Stimulated activated CD8-positive, alpha-beta memory T cell treated with anti-CD3 and anti-CD28 coated beads, Interleukin-4, amount 100 ng/mL, for 4 hours (primary cell): ENCODE measurements around the gene PDHX.
"Not testable (repeated sequence)": the region's sequence is repeated elsewhere in the genome, so short reads cannot be mapped to it uniquely, and the experiment has no call there.

Source experiments
- DNase-seq, 2 donors: peaks; one replicate each; pipeline ENCODE4 v3.0.0-alpha.2; 2020; ENCODE audit warnings: low read depth in 2 of 2, low spot score in 1 of 2

PDHX gene

DNA sequence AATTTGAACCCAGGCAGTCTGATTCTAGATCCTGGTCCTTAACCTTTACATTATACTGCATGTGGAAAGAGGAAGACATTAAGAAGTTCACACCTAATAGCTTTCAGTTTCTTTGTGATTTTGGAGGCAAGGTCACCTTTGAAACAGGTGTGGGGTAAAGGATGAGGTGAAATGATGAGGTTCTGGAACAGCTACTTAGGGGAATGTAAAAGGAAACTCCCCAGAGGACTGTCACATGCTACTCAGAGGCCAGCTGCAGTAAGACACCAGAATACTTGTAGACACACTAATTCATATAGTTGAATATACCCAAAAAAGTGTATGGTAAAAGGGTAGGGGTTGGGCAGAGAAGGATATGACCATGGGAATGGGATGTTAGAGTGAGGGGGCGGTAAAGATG, 5.6 kb upstream of the PDHX start:
- no peak for DNase-seq

DNA sequence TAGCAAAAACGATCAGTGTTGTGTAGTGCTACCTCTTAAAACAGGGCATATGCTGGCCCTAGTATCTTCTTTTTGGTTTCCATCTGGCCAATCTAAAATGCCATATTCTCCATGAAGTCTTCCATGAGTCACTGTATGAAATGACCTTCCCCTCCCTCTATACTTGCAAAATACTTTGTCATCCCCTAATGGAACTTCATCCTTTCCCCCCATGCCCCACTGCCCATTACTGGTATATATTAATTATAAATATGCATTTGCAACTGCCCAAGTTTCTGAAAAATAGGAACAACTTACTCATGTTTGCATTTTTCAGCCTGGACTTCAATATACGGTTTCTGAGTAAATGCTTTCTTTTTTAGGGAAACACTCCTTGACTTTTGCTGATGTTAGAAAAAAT, 4.7 kb upstream of the PDHX start:
- DNase-seq = no peak

GRCh38 chr11:34913556-34913955, 2.9 kb upstream of the PDHX start:
- not testable (repeated sequence) for DNase-seq

- no peak for DNase-seq
Observed at GRCh38 chr11:34915136-34916014, 1.0 kb upstream of the PDHX start.

GRCh38 chr11:34916843-34917770, 689 bp downstream of the PDHX start:
- no peak for DNase-seq

DNA sequence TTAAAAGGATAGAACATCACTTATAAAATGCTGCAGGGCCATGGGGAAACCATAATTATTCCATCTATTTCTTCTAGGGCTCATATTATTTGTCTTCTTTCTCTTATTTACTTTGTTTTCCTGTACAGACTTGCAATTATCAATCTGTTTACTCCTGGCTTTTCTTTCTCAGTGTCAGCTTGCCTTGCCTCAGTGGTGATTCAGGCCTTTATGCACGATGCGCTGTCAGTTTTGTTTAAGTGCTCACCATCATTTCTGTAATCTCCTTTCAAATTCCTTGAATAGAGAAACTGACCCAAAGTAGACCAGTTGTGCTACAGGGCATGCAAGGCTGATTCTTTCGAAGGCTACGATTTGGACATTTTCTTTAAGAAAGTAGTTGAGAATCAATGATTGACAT, 4.7 kb downstream of the PDHX start:
- DNase-seq = no peak

- DNase-seq = no peak
Observed at GRCh38 chr11:34924714-34925113, 8.3 kb downstream of the PDHX start.

DNA sequence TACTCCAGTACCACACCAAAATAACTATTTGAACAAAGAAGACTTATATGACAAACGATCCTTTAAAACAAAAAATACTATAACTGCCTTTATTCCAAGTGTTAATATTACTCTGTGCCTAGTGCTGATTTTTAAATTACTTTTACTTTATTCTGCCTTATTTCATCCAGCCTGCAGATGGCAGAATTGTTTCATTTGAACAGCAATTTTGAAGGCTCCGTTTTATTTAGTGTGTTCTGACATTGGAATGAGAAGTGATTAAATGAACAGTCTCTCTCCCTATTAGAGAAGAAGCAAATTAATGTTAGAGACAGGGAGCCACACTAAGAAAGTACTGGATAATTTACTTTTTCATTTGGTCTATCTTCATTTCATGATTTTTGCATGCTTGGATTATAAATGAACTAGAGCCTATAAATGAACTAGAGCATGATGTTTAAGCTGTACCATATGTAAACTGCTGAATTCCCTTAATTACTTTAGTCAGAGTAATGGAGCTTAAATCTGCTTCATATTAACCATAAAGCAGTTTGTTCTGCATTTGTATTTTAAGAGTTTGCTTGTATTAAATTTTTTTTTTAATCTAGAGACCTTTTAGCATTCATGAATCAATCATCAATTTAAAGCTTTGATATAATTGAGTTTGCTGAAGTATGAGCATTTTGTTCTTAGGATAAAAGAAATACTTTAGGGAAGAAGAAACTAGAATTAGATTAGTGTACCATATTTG, 9.8 kb downstream of the PDHX start:
- no peak for DNase-seq

DNA sequence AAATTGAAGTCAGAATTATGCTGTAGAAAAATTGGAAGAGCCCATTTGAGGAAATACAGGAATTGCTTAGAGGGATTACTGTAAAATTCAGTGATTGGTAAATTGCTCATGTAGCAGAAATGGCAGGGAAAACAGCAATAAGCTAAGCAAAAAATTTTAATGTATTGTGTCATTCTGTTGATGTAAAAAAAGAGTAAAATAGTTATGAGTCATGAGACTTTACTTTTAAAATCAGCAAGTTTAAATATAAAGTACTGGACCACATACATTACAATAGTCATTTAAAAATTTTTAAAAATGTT, 10.4 kb downstream of the PDHX start:
- DNase-seq = no peak

- DNase-seq = no peak
Observed at GRCh38 chr11:34928268-34928959, 12.0 kb downstream of the PDHX start.

DNA sequence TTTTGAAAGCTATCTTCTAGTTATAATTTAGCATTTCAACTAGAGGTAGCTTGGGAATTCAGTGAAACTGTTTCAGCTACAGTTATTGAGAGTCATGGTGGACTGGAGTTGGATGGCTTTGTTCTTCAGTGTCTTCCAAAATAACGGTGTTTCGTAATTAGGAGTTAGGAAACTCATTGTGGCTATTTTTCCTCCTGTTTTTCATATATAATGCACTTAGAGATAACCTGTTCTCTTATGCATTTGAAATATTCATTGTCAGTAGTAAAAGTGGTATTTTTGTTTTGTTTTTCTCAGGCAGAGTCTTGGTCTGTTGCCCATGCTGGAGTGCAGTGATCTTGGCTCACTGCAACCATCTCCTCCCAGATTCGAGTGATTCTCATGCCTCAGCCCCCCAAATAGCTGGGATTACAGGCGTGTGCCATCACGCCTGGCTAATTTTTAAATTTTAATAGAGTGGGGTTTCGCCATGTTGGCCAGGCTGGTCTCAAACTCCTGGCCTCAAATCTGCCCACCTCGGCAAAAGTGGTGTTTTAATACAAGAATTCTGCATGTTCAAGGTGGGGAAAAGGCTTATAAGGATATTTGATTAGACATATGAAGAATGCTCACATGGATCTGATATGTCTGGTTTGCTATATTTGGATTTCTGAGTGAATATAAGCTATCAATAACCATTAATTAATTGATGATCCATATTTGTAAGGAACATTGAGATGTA, 12.7 kb downstream of the PDHX start:
- DNase-seq = no peak

- no peak for DNase-seq
Observed at GRCh38 chr11:34929794-34930763, 13.7 kb downstream of the PDHX start.

DNA sequence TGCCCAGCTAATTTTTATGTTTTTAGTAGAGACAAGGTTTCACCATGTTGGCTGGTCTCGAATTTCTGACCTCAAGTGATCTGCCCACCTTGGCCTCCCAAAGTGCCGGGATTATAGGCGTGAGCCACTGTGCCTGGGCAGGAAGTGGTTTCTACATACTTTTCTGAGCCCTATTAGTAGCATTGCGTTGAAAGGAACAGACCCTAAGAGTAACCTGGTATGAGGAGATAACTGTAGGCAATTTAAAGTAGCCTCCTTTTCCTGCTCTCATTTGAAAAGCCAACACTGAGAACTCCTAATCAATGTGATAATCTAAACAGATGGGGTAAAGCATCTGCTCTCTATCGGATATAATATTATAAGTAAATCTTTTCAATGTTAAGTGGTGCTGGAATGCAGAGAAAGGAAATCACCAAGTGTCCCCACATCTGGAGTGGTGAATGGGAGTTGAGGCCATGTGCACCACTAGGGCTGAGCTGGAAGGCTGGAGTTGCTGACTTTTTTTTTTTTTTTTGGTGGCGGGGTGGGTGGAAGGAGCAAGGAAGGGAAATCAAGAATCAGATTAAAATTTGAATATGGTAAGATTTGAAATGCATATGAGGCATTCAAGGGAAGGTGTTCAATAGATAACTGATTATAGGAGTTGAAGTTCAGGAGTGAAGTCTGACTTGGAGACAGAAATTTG, 20.7 kb downstream of the PDHX start:
- DNase-seq = no peak

DNA sequence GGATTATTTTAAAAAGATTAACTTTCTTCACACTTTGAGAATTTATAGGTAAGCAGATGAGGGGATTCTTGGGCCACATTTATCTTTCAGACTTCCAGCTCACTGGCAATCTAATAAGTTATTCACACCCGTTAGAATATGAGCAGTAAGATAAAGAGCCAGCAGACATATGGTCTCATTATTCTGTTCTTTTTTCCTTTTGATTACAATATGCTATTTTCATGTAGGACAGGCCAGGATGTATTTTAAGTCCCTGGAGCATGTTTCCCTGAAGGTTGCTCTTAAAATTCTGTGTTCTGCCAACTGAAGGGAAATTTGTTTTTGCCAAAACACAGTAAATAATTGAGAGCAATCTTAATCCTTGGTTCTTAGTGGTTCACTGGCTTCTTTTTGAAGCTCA, 22.2 kb downstream of the PDHX start:
- DNase-seq = no peak

- no peak for DNase-seq
Observed at GRCh38 chr11:34940026-34940677, 23.7 kb downstream of the PDHX start.

DNA sequence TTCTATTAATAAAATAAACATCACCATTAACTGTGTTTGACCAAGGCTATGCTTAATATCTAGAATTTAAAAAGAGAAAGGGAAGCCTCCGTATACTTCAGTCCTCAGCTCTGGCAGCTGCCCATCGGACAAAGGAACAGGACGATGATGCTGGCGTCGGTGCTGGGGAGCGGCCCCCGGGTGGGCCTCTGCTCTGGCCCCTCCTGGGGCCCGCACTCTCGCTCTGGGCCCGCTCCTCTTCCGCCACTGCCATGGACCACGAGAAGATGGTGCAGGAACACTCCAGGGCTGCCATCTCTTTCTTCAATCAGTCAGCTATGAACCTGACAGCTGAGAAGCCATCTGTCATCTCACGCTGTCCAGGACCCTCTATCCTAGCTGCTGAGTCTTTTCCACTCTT, 25.3 kb downstream of the PDHX start:
- no peak for DNase-seq

GRCh38 chr11:34944692-34945091, 28.3 kb downstream of the PDHX start:
- DNase-seq = no peak

DNA sequence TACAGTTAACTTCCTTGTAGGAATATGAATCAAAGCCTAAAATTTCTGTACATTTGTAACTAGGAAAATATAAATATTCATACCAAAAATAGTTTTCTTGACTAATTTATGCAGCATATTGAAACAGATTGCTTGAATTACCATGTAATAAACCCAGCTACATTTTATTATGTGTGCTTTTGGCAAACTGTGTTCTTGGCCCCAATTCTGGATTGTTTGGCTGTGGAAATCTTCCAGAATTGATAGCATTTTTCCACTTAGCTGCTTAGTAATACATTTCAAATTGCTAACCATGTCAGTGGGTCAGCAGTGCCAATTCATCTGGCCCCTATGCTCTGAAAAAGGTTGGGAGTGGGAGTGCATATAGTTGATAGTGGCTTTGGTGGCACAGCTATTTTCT, 32.3 kb downstream of the PDHX start:
- no peak for DNase-seq
